SKM-1 (cell line): Measurements from ENCODE around the gene ABCA5.
"Not testable (repeated sequence)": the region's sequence is repeated elsewhere in the genome, so short reads cannot be mapped to it uniquely, and the experiment has no call there.

Experiments used
- DNase-seq: peaks from one replicate; lab custom pipeline; 2025; ENCODE audit not compliant: unreplicated experiment; lab: John Stamatoyannopoulos, UW

The ABCA5 gene

GRCh38 chr17:69333561-69333960 is 6.6 kb upstream of the ABCA5 start:
- no peak for DNase-seq

GRCh38 chr17:69331756-69332155 is 4.8 kb upstream of the ABCA5 start:
- no peak for DNase-seq

- no peak for DNase-seq
These were observed 415 bp downstream of the ABCA5 start for GRCh38 chr17:69326377-69327059.

- no peak for DNase-seq
These were observed 1.2 kb downstream of the ABCA5 start for GRCh38 chr17:69325518-69326376.

GRCh38 chr17:69323806-69324205 is 3.1 kb downstream of the ABCA5 start:
- no peak for DNase-seq

GRCh38 chr17:69320908-69321238 is 6.1 kb downstream of the ABCA5 start:
- no peak for DNase-seq

GRCh38 chr17:69320210-69320907 is 6.6 kb downstream of the ABCA5 start:
- DNase-seq = no peak

GRCh38 chr17:69317625-69318024 is 9.3 kb downstream of the ABCA5 start:
- DNase-seq = no peak

GRCh38 chr17:69314246-69315065 is 12.5 kb downstream of the ABCA5 start:
- no peak for DNase-seq

GRCh38 chr17:69305177-69305576 is 21.8 kb downstream of the ABCA5 start:
- no peak for DNase-seq

GRCh38 chr17:69302682-69303081 is 24.3 kb downstream of the ABCA5 start:
- DNase-seq = no peak

GRCh38 chr17:69300222-69300621 is 26.7 kb downstream of the ABCA5 start:
- DNase-seq = no peak

- not testable (repeated sequence) for DNase-seq
These were observed 28.7 kb downstream of the ABCA5 start for GRCh38 chr17:69298120-69298722.

GRCh38 chr17:69287168-69287567 is 39.8 kb downstream of the ABCA5 start:
- DNase-seq = no peak

- no peak for DNase-seq
These were observed 40.7 kb downstream of the ABCA5 start for GRCh38 chr17:69286257-69286656.

GRCh38 chr17:69284646-69285045 is 42.3 kb downstream of the ABCA5 start:
- no peak for DNase-seq

- peak; percentile 36 for DNase-seq
These were observed 44.9 kb downstream of the ABCA5 start for GRCh38 chr17:69282002-69282401.

GRCh38 chr17:69276279-69276678 is 50.7 kb downstream of the ABCA5 start:
- not testable (repeated sequence) for DNase-seq

GRCh38 chr17:69275751-69276150 is 51.2 kb downstream of the ABCA5 start:
- no peak for DNase-seq

GRCh38 chr17:69271023-69271422 is 55.9 kb downstream of the ABCA5 start:
- no peak for DNase-seq
